ENCODE data around the gene TRMT1L.

The TRMT1L gene

DNA sequence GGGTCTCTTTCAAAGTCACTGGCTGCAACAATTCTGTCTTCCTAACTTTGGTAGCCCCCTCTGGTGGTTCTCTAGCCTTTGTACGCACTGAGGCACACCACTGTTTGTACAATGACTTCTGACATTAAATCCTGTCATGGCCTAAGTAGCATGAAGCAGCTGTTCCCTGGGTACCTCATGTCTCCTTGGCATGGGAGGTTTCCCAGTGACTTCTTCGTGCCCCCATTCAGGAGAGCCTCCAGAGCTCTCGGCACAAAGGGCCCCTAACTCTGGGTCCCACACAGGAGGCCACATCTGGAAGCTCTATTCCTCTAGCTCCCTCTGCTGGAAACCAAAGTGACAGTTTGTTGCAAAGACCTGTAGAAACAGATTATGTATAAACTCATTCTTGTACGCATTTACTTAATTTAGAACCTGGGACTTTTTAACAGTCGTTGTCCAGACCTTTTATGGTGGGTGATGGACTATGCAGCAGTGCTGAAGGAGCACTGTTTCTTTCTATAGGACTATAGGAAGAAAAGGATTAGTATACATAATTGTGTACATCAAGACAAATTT lies 13.6 kb upstream of the TRMT1L start:
- Histone ChIP-seq H3K36me3 (ENCODE audit: insufficient read depth, low read length) (no peaks in the 10 kb centered on the region), H3K27me3 (ENCODE audit: insufficient read depth, low read length, poor library complexity, severe bottlenecking) (no peaks in the 10 kb centered on the region), H4K20me1 (ENCODE audit: insufficient read depth, low read length, poor library complexity, severe bottlenecking) (no peaks in the 10 kb centered on the region), H3K9me3 (ENCODE audit: insufficient read depth, low read depth, low read length) (no peaks in the 10 kb centered on the region), H2AFZ (ENCODE audit: low read length) (peak overlapping the region; percentile 75), H3K79me2 (ENCODE audit: insufficient read depth, low read length) (no peaks in the 10 kb centered on the region), H3K4me2 (ENCODE audit: low read depth, low read length, poor library complexity, severe bottlenecking) (peak overlapping the region; percentile 61), H3K9me2 (replicated peaks; ENCODE audit: low read depth, low read length) (no peaks in the 10 kb centered on the region), H3K4me3 (ENCODE audit: low read length, poor library complexity, severe bottlenecking) (peak overlapping the region; percentile 65), H3K4me1 (ENCODE audit: insufficient read depth, low read length, poor library complexity, severe bottlenecking) (peaks cover 16% of the 10 kb centered on the region), H3F3A (ENCODE audit: low read depth) (no peaks in the 10 kb centered on the region), H3K9ac (ENCODE audit: low read depth, low read length, poor library complexity, severe bottlenecking) (no peak overlapping the region)
- TF ChIP-seq CTCF (conservative IDR thresholded peaks at IDR 0.05; ENCODE audit: low read length) (peak; percentile 99), EZH2phosphoT487 (IDR thresholded peaks at IDR 0.05; ENCODE audit: borderline replicate concordance) (no peak)

- 0 out of 2 replicates have a peak overlapping the region, but pooled peaks have one; percentile 52 for H2AFZ ChIP-seq (ENCODE audit: low read length)
- peak overlapping the region; percentile 23 for H3K9ac ChIP-seq (ENCODE audit: low read depth, low read length, poor library complexity, severe bottlenecking)
- H3K9me2 ChIP-seq (replicated peaks; ENCODE audit: low read depth, low read length) = no peaks in the 10 kb centered on the region
- TF ChIP-seq EZH2phosphoT487 (IDR thresholded peaks at IDR 0.05; ENCODE audit: borderline replicate concordance) (no peak), CTCF (conservative IDR thresholded peaks at IDR 0.05; ENCODE audit: low read length) (no peak)
- H3K4me2 ChIP-seq (ENCODE audit: low read depth, low read length, poor library complexity, severe bottlenecking) = peak overlapping the region; percentile 55
- H3K36me3 ChIP-seq (ENCODE audit: insufficient read depth, low read length) = no peaks in the 10 kb centered on the region
- no peaks in the 10 kb centered on the region for H3K9me3 ChIP-seq (ENCODE audit: insufficient read depth, low read depth, low read length)
- H3K4me3 ChIP-seq (ENCODE audit: low read length, poor library complexity, severe bottlenecking) = peak overlapping the region; percentile 43
- peaks cover 19% of the 10 kb centered on the region for H3K4me1 ChIP-seq (ENCODE audit: insufficient read depth, low read length, poor library complexity, severe bottlenecking)
- no peaks in the 10 kb centered on the region for H3F3A ChIP-seq (ENCODE audit: low read depth)
- no peaks in the 10 kb centered on the region for H3K79me2 ChIP-seq (ENCODE audit: insufficient read depth, low read length)
- H4K20me1 ChIP-seq (ENCODE audit: insufficient read depth, low read length, poor library complexity, severe bottlenecking) = no peaks in the 10 kb centered on the region
- H3K27me3 ChIP-seq (ENCODE audit: insufficient read depth, low read length, poor library complexity, severe bottlenecking) = no peaks in the 10 kb centered on the region
These were observed 9.4 kb upstream of the TRMT1L start for GRCh38 chr1:185166106-185166505.

- Histone ChIP-seq H3K27me3 (ENCODE audit: insufficient read depth, low read length, poor library complexity, severe bottlenecking) (no peaks in the 10 kb centered on the region), H3K9me3 (ENCODE audit: insufficient read depth, low read depth, low read length) (no peaks in the 10 kb centered on the region), H3K9ac (ENCODE audit: low read depth, low read length, poor library complexity, severe bottlenecking) (no peak overlapping the region), H3K4me3 (ENCODE audit: low read length, poor library complexity, severe bottlenecking) (no peak overlapping the region), H3K4me1 (ENCODE audit: insufficient read depth, low read length, poor library complexity, severe bottlenecking) (peaks cover 25% of the 10 kb centered on the region), H3K9me2 (replicated peaks; ENCODE audit: low read depth, low read length) (no peaks in the 10 kb centered on the region), H3K79me2 (ENCODE audit: insufficient read depth, low read length) (no peaks in the 10 kb centered on the region), H2AFZ (ENCODE audit: low read length) (no peak overlapping the region), H4K20me1 (ENCODE audit: insufficient read depth, low read length, poor library complexity, severe bottlenecking) (no peaks in the 10 kb centered on the region), H3K4me2 (ENCODE audit: low read depth, low read length, poor library complexity, severe bottlenecking) (no peak overlapping the region), H3F3A (ENCODE audit: low read depth) (no peaks in the 10 kb centered on the region), H3K36me3 (ENCODE audit: insufficient read depth, low read length) (no peaks in the 10 kb centered on the region)
- no peak for TF ChIP-seq EZH2phosphoT487 (IDR thresholded peaks at IDR 0.05; ENCODE audit: borderline replicate concordance)
- no peak for TF ChIP-seq CTCF (conservative IDR thresholded peaks at IDR 0.05; ENCODE audit: low read length)
These were observed 5.7 kb upstream of the TRMT1L start for GRCh38 chr1:185162491-185162890.
